SK-N-MC (cell line): ENCODE results near the gene DOLK.

Experiments used
- EZH2 ChIP-seq: fragments of 200-600 bp; sonication (generic); IDR thresholded peaks from one replicate; pipeline ENCODE4 v1.6.1; 2017; ENCODE audit warnings: antibody characterized with exemption
- FOXP2 ChIP-seq: optimal IDR thresholded peaks from 2 replicates; pipeline ENCODE3; 2011; ENCODE audit warnings: mild to moderate bottlenecking, moderate library complexity; ENCODE audit not compliant: insufficient read depth; ENCODE audit errors: extremely low read length, control extremely low read depth
- POLR2AphosphoS5 ChIP-seq: IDR thresholded peaks from 2 replicates; pipeline ENCODE4 v1.6.1; 2012; ENCODE audit warnings: mild to moderate bottlenecking, low read depth, low read length, borderline replicate concordance

DNA sequence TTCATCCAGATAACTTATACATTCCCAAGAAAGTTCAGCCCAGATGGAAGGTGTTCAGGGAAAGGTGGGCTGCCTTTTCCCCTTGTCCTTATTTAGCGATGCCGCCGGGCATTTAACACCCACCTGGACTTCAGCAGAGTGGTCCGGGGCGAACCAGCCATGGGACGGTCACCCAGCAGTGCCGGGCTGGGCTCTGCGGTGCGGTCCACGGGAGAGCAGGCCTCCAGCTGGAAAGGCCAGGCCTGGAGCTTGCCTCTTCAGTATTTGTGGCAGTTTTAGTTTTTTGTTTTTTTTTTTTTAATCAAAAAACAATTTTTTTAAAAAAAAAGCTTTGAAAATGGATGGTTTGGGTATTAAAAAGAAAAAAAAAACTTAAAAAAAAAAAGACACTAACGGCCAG, 30.7 kb downstream of the DOLK start:
- no peak for TF ChIP-seq POLR2AphosphoS5
- TF ChIP-seq EZH2, result no peak
- no peak for TF ChIP-seq FOXP2
